Measurements from ENCODE around the gene KDF1.

DNA sequence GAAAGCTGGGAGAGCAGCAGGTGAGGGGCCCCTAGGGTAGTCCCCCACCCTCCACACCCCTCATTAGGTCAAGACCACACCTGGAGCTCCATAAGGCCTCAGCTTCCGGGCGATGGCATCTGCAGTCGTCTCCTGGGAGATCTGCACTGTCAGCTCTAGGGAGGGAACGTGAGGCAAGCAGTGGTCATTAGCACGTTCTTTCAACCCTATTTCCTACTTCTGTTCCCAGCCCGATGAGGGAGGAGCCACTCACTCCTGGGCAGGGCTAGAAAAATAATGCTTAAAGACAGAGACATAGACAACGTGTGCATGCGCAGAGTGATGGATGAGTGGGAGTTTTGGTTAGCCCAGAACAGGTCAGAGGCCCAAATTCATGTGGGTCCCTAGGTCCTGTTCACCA lies 9.7 kb downstream of the KDF1 start:
- TF ChIP-seq POLR2A (IDR thresholded peaks at IDR 0.05; ENCODE audit: low read length), result no peak
- no peak for TF ChIP-seq GATA1 (IDR thresholded peaks at IDR 0.05; ENCODE audit: low read depth, low read length)
